Activated CD4-positive, alpha-beta T cell treated with anti-CD3 and anti-CD28 coated beads for 1 hour (primary cell): ENCODE results near the gene ASTE1.
A peak's percentile ranks its signal among the peaks of the same experiment; 100 is the strongest.
"Not testable (repeated sequence)": the region's sequence is repeated elsewhere in the genome, so short reads cannot be mapped to it uniquely, and the experiment has no call there.

Experiments
- DNase-seq: peaks from one replicate; pipeline ENCODE4 v3.0.0-alpha.2; 2020

ASTE1 gene, protein sequence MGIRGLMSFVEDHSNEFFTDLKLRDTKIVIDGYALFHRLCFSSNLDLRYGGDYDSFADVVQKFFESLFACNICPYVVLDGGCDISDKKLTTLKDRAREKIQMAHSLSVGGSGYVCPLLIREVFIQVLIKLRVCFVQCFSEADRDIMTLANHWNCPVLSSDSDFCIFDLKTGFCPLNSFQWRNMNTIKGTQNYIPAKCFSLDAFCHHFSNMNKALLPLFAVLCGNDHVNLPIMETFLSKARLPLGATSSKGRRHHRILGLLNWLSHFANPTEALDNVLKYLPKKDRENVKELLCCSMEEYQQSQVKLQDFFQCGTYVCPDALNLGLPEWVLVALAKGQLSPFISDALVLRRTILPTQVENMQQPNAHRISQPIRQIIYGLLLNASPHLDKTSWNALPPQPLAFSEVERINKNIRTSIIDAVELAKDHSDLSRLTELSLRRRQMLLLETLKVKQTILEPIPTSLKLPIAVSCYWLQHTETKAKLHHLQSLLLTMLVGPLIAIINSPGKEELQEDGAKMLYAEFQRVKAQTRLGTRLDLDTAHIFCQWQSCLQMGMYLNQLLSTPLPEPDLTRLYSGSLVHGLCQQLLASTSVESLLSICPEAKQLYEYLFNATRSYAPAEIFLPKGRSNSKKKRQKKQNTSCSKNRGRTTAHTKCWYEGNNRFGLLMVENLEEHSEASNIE

DNA sequence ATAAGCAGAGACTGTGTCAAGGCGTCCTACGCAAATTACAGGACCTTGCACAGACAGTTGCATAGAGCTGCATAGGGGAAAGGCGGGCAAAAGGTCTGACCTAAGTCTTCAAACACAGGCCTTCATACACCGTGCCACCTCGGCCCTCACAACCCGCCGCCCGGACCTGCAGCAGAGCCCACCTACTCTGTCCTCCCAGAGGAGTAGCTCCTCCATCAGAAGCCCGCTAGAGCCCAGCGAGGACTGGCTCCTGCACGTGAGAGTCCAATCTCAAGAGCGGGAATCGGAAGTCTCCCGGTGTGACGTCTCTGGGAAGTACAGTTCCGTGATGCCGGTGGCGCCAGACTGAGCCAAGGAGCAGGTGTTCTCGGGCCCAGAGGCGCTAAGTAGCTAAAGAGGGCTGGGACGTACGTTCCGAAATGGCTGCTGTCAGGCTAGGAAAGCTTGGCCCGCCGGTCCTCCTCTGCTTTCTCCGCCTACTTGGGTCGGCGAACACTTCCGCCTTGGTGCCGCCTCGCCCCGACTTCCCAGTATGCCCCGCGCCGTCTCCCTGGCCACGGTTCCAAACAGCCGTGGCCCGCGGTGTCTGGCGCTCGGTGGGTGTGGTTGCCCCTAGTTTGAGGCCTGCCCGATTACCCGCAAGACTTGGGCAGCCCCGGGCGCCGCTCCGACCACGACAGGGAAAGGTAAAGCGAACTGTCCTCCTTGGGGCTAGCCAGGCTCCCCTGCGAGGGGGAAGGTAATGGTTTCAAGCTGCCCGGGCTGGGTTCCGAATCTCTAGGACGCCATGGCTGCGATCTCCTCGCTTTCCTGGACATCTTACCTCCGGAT is at the start of gene ASTE1, which contains the start of gene NEK11:
ASTE1 (minus strand) TSS at position 505 of the 831 bp plus-strand sequence. CDS start 1,519 bp downstream, outside the sequence.
NEK11 (plus strand) TSS at position 557 of the 831 bp plus-strand sequence. CDS start 2,832 bp downstream, outside the sequence.
- DNase-seq = peak; percentile 84

DNA sequence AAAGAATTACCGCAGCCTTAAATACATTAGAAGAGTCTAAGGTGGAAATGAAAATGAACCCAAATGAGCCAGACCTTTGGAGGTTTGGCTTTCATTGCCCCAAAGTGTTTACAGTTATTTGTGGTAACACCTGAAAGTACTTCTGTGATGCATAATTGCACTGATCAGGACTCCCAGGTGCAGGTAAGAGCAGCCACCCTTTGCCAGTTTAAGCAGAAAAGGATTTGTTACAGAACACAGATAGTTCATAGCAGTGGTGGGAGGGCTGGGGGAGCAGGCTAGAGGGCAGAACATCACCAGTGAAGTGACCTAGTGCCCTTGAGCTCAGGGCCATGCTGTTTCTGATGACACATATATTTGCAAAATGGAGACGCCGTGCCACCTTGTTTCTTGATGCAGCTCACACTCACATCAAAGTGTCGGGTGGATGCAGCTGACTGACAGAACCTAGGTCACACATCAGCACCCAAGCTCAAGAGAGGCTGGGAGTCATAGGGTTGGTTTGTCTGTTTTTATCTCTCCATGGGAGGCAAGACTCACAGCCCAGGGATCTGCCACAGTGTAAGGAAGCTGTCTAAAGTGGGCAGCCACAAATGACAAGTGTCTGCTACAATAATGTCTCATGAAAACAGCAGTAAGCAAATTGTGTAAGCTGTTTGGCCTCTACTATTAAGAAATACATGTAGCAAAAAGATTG is 49.2 kb upstream of the ASTE1 start:
- no peak for DNase-seq

DNA sequence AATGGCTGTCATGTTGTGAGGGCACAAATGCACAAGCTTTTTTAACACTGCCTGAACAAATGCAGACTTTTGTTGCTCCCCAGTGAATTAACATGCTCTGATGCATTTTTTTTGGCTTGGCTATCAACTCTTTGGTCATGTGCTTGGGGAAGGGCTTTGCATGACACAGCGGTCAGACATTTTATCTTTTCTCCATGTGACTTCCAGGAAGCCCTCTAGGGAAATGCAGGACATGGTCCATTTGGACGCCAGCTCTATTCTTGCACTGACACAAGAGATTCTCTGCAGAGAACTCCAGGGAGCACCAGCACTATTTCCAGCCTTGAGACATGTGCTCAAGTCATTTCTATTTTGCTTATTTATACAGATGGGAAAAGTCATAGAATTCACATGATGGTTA is 46.2 kb upstream of the ASTE1 start:
- DNase-seq = no peak

DNA sequence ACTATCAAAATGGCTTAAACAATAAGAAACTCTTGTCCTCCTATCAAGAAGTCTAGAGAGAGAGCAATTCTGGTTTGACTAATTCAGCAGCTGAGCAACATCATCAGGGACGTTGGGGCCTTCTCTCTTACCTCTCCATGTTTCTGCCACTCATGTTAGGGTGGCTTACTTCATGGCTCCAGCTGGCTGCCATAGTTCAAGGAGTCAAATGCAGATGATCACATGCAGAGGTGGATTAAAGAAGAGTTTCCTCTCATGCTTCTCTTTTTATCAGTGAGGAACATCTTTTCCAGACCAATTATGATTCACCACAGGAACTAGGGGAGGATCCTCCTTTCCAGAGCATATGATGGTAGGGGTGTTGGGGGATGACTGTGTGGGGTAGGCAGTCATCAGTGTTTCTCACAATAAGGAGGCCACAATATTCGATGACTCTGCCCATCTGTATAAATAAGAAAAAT is 45.5 kb upstream of the ASTE1 start:
- no peak for DNase-seq

DNA sequence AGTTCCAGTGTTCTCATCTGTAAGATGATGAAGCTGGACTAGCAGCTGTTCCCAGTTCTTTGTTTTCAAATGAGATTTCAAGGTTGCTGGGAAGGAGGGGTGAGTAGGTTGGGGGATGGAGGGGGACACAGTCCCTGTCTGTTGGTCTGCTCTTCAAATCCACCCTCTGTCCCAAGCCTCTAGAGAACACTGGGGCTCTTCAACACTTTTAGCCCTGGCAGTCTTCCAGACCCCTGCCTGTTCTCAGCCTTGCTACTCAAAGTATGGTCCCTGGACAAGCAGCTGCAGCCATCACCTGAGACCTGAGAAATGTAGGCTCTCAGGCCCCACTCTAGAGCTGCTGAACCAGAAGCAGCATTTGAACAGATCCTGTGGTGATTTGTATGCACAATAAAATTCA is 41.4 kb upstream of the ASTE1 start:
- no peak for DNase-seq

DNA sequence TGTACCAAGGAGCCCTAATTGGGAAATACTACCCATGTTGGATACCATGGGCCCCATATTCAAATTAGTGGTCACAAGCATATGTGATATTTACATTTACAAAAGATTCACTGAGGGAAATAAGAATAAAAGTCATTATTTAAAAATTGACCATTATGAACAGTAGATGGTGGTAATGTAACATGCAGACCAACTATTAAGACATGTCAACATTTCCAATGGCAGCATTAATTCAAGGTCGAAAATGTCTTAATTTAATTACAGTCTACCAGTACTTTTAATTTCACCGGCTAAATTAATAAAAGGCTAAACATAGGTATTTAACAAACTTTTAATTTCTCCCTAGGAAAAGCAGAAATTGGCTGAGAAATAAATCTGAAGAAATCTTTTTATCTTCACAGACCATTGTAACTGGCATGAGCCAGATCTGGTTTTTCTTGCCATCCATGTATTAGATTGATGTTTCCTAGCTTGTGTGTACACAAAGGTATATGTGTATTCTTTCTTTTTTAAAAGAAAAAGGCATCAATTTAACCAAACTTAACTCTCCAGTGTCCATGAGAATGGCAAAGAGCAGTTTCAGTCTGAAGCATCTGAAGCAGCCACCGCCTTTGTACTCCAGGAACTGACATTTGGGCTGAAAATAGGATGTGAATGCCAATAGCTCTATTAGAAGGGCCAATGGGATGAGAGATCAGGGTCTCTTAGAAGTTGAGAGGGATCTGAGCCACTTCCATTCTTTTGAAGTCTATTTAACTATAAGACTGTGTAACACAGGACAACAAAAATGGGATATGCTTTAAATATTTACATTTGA is 26.6 kb upstream of the ASTE1 start:
- no peak for DNase-seq

DNA sequence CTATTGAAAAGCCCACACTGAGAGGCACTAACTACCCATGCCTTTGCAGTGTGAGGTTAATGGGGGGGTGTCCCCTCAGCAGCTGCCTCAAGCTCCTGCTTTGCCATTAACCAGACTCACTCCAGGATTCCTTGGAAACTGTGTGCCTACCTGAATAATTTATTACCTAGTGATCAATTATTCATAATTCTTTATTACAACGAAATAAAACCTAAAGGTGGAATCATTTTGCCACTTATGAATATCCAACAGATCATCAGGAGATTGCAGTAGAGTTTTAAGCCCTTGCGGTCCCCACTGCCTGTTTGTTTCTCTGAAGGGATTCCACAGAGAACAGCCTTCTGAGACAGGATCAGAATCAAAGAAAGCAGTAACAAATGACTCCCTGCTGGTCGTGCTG is 23.4 kb upstream of the ASTE1 start:
- DNase-seq = no peak

DNA sequence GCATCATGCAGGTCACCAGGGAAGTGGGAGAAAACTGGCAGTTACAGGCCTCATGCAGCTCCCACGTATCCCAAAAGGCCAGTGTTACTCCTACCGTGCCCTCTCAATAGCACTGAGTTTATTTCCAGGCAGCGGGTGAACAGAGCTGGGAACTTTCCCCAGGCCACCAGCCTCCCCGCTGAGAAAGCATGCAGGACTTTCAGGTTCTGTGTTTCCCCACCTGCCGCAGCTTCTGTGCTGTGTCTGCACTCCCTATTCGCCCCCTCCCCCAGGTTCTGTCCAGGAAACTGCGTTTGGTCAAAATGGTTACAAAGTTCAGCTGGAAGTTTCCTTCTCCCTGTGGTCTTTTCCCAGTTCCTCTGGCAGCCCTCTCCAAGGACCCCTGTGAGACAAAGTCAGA is 21.4 kb upstream of the ASTE1 start:
- no peak for DNase-seq

DNA sequence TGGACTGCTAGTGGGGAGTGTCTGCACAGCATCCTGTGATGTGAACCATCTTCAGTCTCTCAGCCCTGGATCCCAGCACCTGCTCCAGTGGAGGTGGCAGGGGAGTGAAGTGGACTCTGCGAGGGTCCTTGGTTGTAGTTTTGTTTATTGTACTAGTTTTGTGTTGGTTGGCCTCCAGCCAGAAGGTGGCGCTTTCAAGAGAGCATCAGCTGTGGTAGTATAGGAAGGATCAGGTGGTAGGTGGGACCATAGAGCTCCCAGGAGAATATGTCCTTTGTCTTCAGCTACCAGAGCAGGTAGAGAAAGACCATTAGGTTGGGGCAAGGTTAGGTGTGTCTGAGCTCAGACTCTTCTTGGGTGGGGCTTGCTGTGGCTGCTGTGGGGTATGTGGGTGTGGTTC is 21.0 kb upstream of the ASTE1 start:
- no peak for DNase-seq

DNA sequence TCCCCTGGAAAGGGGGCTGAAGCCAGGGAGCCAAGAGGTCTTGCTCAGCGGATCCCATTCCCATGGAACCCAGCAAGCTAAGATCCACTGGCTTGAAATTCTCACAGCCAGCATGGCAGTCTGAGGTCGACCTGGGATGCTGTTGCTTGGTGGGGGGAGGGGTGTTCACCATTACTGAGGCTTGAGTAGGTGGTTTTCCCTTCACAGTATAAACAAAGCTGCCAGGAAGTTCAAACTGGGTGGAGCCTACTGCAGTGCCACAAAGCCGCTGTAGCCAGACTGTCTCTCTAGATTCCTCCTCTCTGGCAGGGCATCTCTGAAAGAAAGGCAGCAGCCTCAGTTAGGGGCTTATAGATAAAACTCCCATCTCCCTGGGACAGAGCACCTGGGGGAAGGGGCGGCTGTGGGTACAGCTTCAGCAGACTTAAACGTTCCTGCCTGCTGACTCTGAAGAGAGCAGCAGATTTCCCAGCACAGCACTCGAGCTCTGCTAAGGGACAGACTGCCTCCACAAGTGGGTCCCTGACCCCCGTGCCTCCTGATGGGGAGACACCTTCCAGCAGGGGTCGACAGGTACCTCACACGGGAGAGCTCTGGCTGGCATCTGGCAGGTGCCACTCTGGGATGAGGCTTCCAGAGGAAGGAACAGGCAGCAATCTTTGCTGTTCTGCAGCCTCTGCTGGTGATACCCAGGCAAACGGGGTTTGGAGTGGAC is 15.8 kb upstream of the ASTE1 start:
- DNase-seq = not testable (repeated sequence)

DNA sequence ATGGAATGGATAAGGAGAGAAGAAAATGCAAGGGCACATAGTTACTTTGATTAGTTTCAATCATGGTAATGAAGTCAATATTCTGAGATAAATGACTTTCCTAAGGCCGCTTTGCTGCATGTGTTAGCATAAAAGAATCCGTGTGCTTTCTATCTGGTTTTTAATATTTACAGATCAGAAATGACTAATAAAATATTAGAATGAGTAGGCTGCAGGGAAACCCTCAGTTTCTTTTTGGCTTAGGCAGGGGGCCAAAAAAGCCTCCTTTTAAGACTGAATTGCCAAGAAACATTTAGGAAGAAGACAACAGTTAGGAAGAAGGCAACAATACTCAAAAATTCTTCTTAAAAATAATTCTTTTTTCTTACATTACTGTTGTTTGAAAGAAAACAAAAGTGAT is 11.7 kb upstream of the ASTE1 start:
- no peak for DNase-seq

DNA sequence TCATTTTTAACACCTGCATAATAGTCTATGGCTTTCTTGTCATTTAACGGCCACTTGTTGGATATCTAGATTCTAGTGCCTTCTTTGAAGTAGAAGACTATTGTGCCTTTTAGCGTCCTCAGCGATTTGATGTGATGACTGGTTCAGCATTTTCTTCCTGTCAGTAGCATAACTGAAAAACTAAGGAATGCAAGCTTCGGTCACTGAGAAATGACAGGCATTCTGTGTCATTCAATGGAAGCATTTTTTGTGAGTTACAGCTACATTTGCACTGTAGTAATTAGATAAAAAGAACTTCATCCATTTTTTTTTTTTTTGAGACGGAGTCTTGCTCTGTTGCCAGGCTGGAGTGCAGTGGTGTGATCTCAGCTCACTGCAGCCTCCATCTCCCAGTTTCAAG is 10.4 kb upstream of the ASTE1 start:
- no peak for DNase-seq

DNA sequence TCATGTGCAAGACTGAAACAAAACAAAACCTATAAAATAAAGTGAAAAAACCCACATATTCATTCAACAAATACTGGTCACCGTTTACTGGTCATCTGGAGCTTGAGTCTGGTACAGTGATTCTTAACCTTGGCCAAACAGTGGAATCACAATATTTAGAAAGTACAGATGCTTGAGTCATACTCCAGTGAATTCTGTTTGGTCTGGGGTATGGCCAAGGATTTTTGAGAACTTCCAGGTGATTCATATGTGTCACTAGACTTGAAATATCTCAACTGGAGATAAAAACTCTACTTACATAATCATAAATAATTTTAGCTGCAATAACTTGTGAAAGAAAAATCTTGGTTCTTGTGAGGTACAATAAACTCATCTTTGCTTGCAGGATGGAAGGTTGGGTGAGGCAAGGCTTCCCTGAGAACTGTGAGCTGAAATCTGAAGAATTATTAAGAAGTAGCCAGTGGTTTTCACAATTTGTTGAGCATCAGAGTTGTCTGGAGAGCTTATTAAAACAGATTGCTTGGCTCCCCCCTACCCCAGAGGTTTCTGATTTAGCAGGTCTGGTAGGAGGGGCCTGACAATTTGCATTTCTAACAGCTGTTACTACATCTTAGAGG is 9.7 kb upstream of the ASTE1 start:
- no peak for DNase-seq

DNA sequence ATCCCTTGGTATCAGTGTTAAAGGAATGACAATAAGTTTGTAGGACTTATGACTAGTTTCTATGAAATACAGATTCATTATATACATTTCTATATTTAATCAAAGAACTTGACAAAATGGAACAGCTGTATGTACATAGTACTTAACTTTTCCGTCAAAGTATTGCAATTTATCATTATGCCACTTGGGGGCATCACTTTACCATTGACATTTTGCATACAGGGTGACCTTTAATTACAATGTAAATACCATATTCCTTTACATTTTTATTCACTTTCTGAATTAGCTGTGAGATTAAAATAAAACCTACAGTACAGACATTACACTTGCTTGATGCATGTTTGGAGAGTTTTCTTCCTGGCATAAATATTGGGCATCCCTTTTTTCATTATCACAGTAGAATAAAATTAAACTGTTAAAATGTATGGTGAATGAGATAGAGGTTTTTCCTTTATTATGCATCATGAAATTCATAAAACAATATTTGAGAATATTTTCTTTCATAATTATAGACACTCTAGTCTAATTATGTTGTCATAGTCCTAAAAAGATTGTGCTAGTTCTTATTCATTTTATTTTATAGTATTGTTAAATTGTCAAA is 7.0 kb upstream of the ASTE1 start:
- no peak for DNase-seq

DNA sequence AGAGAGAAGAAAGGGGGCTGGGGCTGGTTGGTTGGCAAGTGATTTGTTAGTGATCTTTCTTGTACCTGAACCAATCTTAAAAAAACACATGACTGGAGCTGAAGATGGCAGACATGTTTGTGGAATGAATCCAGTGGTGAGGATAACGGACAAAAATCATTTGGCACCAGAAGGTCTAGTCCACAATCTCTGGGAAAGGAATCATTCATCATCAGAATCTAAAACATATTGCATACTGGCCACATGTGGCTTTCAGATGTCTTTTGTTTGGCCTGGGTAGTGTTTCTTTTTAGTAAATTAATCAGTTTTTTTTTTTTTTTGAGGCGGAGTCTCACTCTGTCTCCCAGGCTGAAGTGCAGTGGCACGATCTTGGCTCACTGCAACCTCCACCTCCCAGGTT is 5.0 kb upstream of the ASTE1 start:
- no peak for DNase-seq

DNA sequence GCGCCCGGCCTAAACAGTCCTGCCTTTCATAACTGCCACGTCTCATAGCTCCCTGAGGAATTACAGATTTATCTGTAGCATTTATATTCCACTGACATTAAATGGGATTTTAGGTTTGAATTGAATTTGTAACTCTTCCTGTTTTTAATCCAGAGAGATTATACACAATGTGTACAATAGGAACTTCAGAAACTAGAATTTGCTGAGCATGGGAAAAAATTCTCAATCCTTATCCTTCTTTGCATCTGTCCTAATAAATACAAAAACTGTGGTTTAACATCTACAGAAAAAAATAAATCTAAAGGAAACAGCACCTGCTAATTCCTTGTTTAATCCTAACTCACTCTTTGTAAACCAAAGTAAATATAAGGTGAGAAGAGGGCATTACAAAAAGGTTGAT is 2.2 kb upstream of the ASTE1 start:
- DNase-seq = no peak

DNA sequence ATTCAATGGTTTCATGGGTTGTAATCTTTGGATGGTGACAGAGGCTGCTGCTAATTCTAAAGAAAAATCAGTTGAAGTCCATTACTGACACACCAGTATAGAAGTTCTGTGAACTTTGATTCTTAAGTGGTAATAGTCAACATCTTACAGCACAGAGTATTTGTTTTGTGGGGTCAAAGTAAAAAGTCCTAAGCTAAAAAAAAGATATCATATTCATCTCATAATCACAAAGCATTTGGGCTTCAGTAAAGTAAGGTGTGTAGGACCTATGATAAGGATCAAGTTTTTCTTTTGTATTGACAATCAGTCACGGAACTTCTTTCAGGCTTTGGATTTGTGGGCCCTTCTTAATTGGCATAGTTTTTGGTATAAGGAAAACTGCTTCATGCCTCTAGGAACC is 1.1 kb downstream of the ASTE1 start:
- no peak for DNase-seq

DNA sequence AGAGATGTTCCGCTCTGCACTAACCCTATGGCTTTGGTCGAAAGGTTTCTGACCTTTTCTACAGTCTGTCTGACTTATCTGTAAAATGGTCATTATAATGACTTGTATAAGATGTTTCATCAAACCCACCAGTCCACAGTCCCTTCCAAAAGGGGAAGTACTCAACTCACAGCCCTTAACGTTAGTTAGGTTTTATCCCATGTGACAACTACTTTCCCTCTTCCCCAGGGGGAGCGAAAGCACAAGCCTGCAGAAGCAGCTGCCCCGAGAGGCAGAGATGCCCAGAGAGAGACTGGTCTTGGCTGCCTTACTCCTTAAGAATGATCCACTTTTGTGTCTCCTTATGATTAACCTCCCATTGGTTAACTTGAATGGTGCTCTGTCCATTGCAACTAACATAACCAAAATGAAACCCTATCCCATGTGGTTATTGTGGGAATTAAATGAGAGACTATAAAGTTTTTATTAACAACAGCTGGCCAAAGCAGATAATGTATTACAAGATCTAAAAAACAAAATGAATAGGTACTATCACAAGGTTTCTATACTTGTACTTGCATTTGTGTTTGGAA is 6.4 kb downstream of the ASTE1 start:
- DNase-seq = no peak

DNA sequence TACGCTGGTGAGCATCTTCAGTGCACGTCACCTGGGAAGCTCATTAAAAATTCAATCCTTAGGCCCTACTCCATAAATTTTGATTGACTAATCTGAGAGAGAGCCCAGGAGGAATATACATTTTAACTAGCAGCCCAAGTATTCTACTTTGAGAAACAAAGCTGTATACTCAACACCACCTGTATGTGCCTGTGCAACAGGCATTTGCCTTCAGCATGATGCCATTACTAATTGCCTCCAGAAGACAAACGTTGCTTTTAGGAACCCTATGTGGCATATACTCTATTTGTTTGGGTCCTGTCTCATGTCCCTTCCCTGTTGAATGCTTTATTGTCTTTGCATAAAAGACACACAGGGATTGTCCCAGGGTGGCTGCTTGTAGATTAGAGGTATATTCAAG is 7.7 kb downstream of the ASTE1 start:
- no peak for DNase-seq

DNA sequence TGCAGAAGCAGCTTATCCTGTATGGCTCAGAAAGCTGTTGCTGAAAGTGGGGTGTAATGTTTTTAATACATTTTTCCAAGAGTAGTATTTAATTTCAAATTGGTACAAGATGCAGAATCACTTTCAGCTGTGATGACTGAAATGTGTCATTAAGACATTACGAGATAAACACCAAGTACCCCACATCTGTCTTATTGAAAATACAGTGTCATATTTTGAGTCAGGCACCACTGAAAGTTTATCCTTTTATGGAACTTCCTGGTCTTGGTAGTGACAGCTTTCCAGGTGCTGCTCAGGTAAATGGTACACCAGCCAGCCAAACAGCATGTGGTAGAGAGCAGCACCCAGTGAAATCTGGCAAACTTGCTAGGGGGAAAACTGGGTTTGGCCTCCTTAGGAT is 16.9 kb downstream of the ASTE1 start:
- no peak for DNase-seq
